GM12878 (cell line): Measurements from ENCODE around the gene ZNG1A. TPM values are rescaled to one million over a fixed set of nuclear protein-coding genes. Genes with fewer than 3 reads are reported as not detected.

Experiments
- ATAC-seq: fragments of 200-7000 bp; cut with Tn5 transposase; 3 replicates; pipeline ENCODE4 v1.9.1; 2020; ENCODE audit warnings: mild to moderate bottlenecking, moderate library complexity
- BruUV-seq: library from RNA; stranded (reverse); fragments of 400-500 nt; replicated peaks from 2 replicates; lab custom pipeline; 2021; lab: Mats Ljungman, UMichigan
- CTCF ChIA-PET: fragments of 300-600 bp; sonication (Branson Sonifier 250); formaldehyde crosslinking; extraction: SDS; loops from one replicate; lab custom pipeline; 2021; ENCODE audit warnings: inconsistent platforms; lab: Yijun Ruan, JAX
- POLR2A ChIA-PET: fragments of 350-600 bp; formaldehyde crosslinking; extraction: SDS; loops from one replicate; lab custom pipeline; 2021; ENCODE audit warnings: inconsistent platforms; lab: Charles Lee
- RAD21 ChIA-PET: fragments of 300-600 bp; sonication (Branson Sonifier 250); formaldehyde crosslinking; loops from one replicate; lab custom pipeline; 2023; ENCODE audit warnings: antibody characterized with exemption; ENCODE audit not compliant: unreplicated experiment; lab: Charles Lee
- SMC1A ChIA-PET: fragments of 300-600 bp; sonication (Branson Sonifier 250); formaldehyde crosslinking; loops from one replicate; lab custom pipeline; 2023; ENCODE audit not compliant: unreplicated experiment, uncharacterized antibody; lab: Charles Lee
- DNase-seq: peaks from one replicate; pipeline ENCODE4 v3.0.0-alpha.2; 2011; ENCODE audit warnings: low read depth, low spot score
- FAIRE-seq: peaks from 3 replicates; lab custom pipeline; 2011; peaks lifted over from hg19 to GRCh38; lab: Jason Lieb, UNC
- H2AFZ ChIP-seq: 2 replicates; pipeline ENCODE4 v1.6.0; 2011; ENCODE audit warnings: low read depth, low read length, control low read depth; ENCODE audit not compliant: control insufficient read depth
- H3K27ac ChIP-seq: 2 replicates; pipeline ENCODE4 v1.5.1; 2011; ENCODE audit warnings: control low read depth; ENCODE audit not compliant: control insufficient read depth, insufficient read depth
- H3K27me3 ChIP-seq, 2 experiments: replicated peaks in 1 of 2; 2 replicates each; pipeline versions ENCODE4 v1.6.0 to v1.6.1; 2011; ENCODE audit warnings: low read length in 1 of 2; ENCODE audit not compliant: control insufficient read depth in 2 of 2, insufficient read depth in 2 of 2
- H3K36me3 ChIP-seq, 2 experiments: 2 replicates each; pipeline ENCODE4 v1.5.1; 2011; ENCODE audit warnings: low read length in 1 of 2; ENCODE audit not compliant: control insufficient read depth in 2 of 2, insufficient read depth in 2 of 2
- H3K4me1 ChIP-seq: 2 replicates; pipeline ENCODE4 v1.6.1; 2011; ENCODE audit warnings: mild to moderate bottlenecking, low read length, moderate library complexity, mixed read lengths; ENCODE audit not compliant: control insufficient read depth, insufficient read depth
- H3K4me2 ChIP-seq: 2 replicates; pipeline ENCODE4 v1.6.0; 2011; ENCODE audit warnings: control low read depth; ENCODE audit not compliant: control insufficient read depth, insufficient read depth
- H3K4me3 ChIP-seq: fragments of 200-600 bp; sonication (generic); 2 replicates; pipeline ENCODE4 v1.5.1; 2016
- H3K79me2 ChIP-seq: 2 replicates; pipeline ENCODE4 v1.6.0; 2011; ENCODE audit warnings: low read length; ENCODE audit not compliant: control insufficient read depth, insufficient read depth
- H3K9ac ChIP-seq: 2 replicates; pipeline ENCODE4 v1.8.0; 2011; ENCODE audit warnings: low read length, control low read depth, mixed read lengths; ENCODE audit not compliant: control insufficient read depth, insufficient read depth
- H3K9me3 ChIP-seq: replicated peaks from 3 replicates; pipeline ENCODE4 v1.5.1; 2011; ENCODE audit warnings: mild to moderate bottlenecking, low read length; ENCODE audit not compliant: control insufficient read depth, insufficient read depth
- H4K20me1 ChIP-seq: 2 replicates; pipeline ENCODE4 v1.6.0; 2011; ENCODE audit not compliant: control insufficient read depth, insufficient read depth
- EED ChIP-seq: sonication (generic); IDR thresholded peaks from 2 replicates; pipeline ENCODE4 v1.6.1; 2016; ENCODE audit warnings: antibody characterized with exemption, low read depth
- EP300 ChIP-seq, 2 experiments: fragments of 150-350 bp in 1 of 2; IDR thresholded peaks; 2 replicates each; pipeline ENCODE4 v1.6.1; 2011 to 2012; ENCODE audit warnings: low read depth in 2 of 2, low read length in 2 of 2, borderline replicate concordance in 1 of 2, improper control_type of control experiment in 1 of 2, inconsistent platforms in 1 of 2; ENCODE audit not compliant: control insufficient read depth in 1 of 2
- IKZF1 ChIP-seq: fragments of 450-650 bp; conservative IDR thresholded peaks from 2 replicates; pipeline ENCODE4 v1.6.1; 2017; ENCODE audit warnings: antibody characterized with exemption, mild to moderate bottlenecking
- KLF5 ChIP-seq: fragments of 450-650 bp; IDR thresholded peaks from 2 replicates; pipeline ENCODE4 v1.6.1; 2014; ENCODE audit warnings: mild to moderate bottlenecking; ENCODE audit not compliant: partially characterized antibody
- NFYA ChIP-seq: IDR thresholded peaks from 2 replicates; pipeline ENCODE4 v1.6.1; 2011; ENCODE audit warnings: low read depth, mild to moderate bottlenecking, low read length, improper control_type of control experiment, borderline replicate concordance
- POU2F2 ChIP-seq: IDR thresholded peaks from 3 replicates; pipeline ENCODE4 v1.6.1; 2011; ENCODE audit warnings: low read depth, mild to moderate bottlenecking, low read length, borderline replicate concordance
- SMAD1 ChIP-seq: fragments of 450-650 bp; IDR thresholded peaks from 2 replicates; pipeline ENCODE4 v1.6.1; 2018; ENCODE audit warnings: mild to moderate bottlenecking, low read depth; ENCODE audit not compliant: partially characterized antibody
- SMARCA5 ChIP-seq: fragments of 450-650 bp; IDR thresholded peaks from 2 replicates; pipeline ENCODE4 v1.6.1; 2017; ENCODE audit warnings: mild to moderate bottlenecking
- WGBS: methylation state at CpG from one replicate; pipeline ENCODE4 v1.1.6; 2016; ENCODE audit warnings: low lambda C conversion rate; ENCODE audit not compliant: insufficient replicate concordance, insufficient coverage; ENCODE audit errors: missing lambda C conversion rate; 5-methylcytosine and 5-hydroxymethylcytosine counted together
- in situ Hi-C: fragments of 300-500 bp; cut with MboI; formaldehyde crosslinking; loops from 9 replicates; pipeline ENCODE4 v1.14.3; 2018; ENCODE audit warnings: mixed read lengths
- intact Hi-C: fragments of 100-400 bp; cut with micrococcal nuclease; formaldehyde crosslinking; loops from one replicate; pipeline ENCODE4 v1.14.2; 2022; ENCODE audit not compliant: unreplicated experiment
- polyA plus RNA-seq, 11 experiments: library from polyadenylated mRNA; depleted of rRNA in 4 of 11; unstranded in 6 of 11; stranded (reverse) in 5 of 11; fragments of >200 nt; fragmentation: Nextera tagmentation in 4 of 11; fragmentation: Illumina TruSeq in 1 of 11; extraction: Ambion mirVana in 4 of 11; extraction: Trizol in 1 of 11; gene quantifications; 1 replicate in 1 of 11; 2 replicates in 10 of 11; pipeline versions ENCODE4 v1.2.1 to v1.2.3, GENCODE V29; 2011 to 2016; ENCODE audit warnings: inconsistent platforms in 2 of 11, missing spikeins in 2 of 11, low read depth in 1 of 11
- total RNA-seq, 4 experiments: library from RNA; depleted of rRNA in 3 of 4; stranded (reverse); fragments of >200 nt in 3 of 4; fragmentation: Illumina TruSeq in 1 of 4; extraction: Trizol in 1 of 4; gene quantifications; 2 replicates each; pipeline versions ENCODE4 v1.2.1 to v1.2.3, GENCODE V29; 2013 to 2021
- TF ChIP-seq, protein P1 (sequence below): fragments of 450-650 bp; IDR thresholded peaks from 2 replicates; pipeline ENCODE4 v1.6.1; 2017; ENCODE audit warnings: mild to moderate bottlenecking
- TF ChIP-seq, protein P2 (sequence below): IDR thresholded peaks from 2 replicates; pipeline ENCODE4 v1.6.1; 2012; ENCODE audit warnings: low read depth, low read length, improper control_type of control experiment
- TF ChIP-seq, protein P3 (sequence below): fragments of 150-350 bp; IDR thresholded peaks from 2 replicates; pipeline ENCODE4 v1.6.1; 2016; ENCODE audit warnings: low read depth, low read length

The ZNG1A gene
- total and polyA plus RNA-seq, 10 of the 15 experiments (the other 5 are each of a cell fraction or from before 2014, with no cell fraction given): 48.0 to 179 (median 96.7) TPM

GRCh38 chr9:224026-224425, 45.2 kb upstream of the ZNG1A start:
- DNase-seq (no peak), ATAC-seq (no peak), FAIRE-seq (no peak)
- Histone ChIP-seq H3K9me3 (no peaks in the 10 kb centered on the region; the same call in 2 of the 3 replicates), H3K4me3 (no peak overlapping the region), H3K27ac (no peak overlapping the region), H3K79me2 (no peaks in the 10 kb centered on the region), H3K4me1 (peaks cover 4% of the 10 kb centered on the region; the same call in 1 of the 2 replicates), H3K9ac (no peak overlapping the region), H2AFZ (peak overlapping the region; percentile 51), H4K20me1 (no peaks in the 10 kb centered on the region), H3K36me3 (no peaks in the 10 kb centered on the region), H3K4me2 (no peak overlapping the region), H3K27me3 (no peaks in the 10 kb centered on the region; a peak in 2 of 4 replicates)
- intact Hi-C loops (no loop called here), in situ Hi-C loops (no loop called here)
- ChIA-PET POLR2A (no interaction called here), CTCF (no interaction called here), RAD21 (no interaction called here), SMC1A (interaction anchor here (0.7 kb wide), 1 partner anchor 8 kb away, joined by 3 read pairs; no protein-coding TSS in a partner anchor)
- 4% methylated on average over 5 of the region's 5 CpGs for WGBS
- BruUV-seq: no TSS peak
- TF ChIP-seq KLF5 (no peak), SMARCA5 (no peak), IKZF1 (no peak), EED (no peak)

DNA sequence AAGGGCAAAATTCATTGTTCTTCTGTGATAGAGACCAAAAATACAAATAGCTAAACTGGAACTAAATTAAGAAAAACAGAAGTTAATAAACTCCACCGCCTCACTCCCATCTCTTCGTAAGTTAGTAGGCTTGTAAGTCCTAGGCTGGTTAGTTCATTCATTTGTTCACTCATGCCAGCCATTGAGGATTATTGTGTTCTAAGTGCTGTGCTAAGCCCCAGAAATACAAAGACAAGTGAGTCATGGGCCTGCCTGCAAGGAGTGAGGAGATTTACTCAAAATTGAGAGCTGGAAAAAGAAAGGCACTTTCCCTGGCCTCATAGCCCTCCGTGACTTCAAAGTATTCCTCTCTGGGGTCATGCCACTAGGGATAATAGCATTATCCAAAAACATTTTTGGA, 44.3 kb upstream of the ZNG1A start:
- no TSS peak for BruUV-seq
- TF ChIP-seq, protein P1, sequence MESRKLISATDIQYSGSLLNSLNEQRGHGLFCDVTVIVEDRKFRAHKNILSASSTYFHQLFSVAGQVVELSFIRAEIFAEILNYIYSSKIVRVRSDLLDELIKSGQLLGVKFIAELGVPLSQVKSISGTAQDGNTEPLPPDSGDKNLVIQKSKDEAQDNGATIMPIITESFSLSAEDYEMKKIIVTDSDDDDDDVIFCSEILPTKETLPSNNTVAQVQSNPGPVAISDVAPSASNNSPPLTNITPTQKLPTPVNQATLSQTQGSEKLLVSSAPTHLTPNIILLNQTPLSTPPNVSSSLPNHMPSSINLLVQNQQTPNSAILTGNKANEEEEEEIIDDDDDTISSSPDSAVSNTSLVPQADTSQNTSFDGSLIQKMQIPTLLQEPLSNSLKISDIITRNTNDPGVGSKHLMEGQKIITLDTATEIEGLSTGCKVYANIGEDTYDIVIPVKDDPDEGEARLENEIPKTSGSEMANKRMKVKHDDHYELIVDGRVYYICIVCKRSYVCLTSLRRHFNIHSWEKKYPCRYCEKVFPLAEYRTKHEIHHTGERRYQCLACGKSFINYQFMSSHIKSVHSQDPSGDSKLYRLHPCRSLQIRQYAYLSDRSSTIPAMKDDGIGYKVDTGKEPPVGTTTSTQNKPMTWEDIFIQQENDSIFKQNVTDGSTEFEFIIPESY: no peak
- TF ChIP-seq, protein P2, sequence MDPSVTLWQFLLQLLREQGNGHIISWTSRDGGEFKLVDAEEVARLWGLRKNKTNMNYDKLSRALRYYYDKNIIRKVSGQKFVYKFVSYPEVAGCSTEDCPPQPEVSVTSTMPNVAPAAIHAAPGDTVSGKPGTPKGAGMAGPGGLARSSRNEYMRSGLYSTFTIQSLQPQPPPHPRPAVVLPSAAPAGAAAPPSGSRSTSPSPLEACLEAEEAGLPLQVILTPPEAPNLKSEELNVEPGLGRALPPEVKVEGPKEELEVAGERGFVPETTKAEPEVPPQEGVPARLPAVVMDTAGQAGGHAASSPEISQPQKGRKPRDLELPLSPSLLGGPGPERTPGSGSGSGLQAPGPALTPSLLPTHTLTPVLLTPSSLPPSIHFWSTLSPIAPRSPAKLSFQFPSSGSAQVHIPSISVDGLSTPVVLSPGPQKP: no peak
- TF ChIP-seq, protein P3, sequence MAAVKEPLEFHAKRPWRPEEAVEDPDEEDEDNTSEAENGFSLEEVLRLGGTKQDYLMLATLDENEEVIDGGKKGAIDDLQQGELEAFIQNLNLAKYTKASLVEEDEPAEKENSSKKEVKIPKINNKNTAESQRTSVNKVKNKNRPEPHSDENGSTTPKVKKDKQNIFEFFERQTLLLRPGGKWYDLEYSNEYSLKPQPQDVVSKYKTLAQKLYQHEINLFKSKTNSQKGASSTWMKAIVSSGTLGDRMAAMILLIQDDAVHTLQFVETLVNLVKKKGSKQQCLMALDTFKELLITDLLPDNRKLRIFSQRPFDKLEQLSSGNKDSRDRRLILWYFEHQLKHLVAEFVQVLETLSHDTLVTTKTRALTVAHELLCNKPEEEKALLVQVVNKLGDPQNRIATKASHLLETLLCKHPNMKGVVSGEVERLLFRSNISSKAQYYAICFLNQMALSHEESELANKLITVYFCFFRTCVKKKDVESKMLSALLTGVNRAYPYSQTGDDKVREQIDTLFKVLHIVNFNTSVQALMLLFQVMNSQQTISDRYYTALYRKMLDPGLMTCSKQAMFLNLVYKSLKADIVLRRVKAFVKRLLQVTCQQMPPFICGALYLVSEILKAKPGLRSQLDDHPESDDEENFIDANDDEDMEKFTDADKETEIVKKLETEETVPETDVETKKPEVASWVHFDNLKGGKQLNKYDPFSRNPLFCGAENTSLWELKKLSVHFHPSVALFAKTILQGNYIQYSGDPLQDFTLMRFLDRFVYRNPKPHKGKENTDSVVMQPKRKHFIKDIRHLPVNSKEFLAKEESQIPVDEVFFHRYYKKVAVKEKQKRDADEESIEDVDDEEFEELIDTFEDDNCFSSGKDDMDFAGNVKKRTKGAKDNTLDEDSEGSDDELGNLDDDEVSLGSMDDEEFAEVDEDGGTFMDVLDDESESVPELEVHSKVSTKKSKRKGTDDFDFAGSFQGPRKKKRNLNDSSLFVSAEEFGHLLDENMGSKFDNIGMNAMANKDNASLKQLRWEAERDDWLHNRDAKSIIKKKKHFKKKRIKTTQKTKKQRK: no peak
- TF ChIP-seq NFYA (no peak), SMAD1 (no peak), POU2F2 (no peak), EP300 (IDR thresholded peaks at IDR 0.05; ENCODE audit: borderline replicate concordance in 1 of 2, control insufficient read depth in 1 of 2, low read depth in 2 of 2, low read length in 2 of 2) (no peak)

More for the DNA sequence above, 44.3 kb upstream of the ZNG1A start:
- H3K79me2 ChIP-seq: no peaks in the 10 kb centered on the region
- no peaks in the 10 kb centered on the region; a peak in 2 of 4 replicates for H3K27me3 ChIP-seq
- no peaks in the 10 kb centered on the region for H3K9me3 ChIP-seq
- no peaks in the 10 kb centered on the region for H3K36me3 ChIP-seq
- POLR2A ChIA-PET: no interaction called here
- SMC1A ChIA-PET: interaction anchor here (0.7 kb wide), 1 partner anchor 7 kb away, joined by 3 read pairs; no protein-coding TSS in a partner anchor
- no peak overlapping the region for H3K9ac ChIP-seq
- no peak for DNase-seq
- CTCF ChIA-PET: no interaction called here
- in situ Hi-C loops: no loop called here
- no peak overlapping the region for H3K27ac ChIP-seq
- no peak overlapping the region; the same call in 1 of the 2 replicates for H3K4me2 ChIP-seq
- 66% methylated on average over 3 of the region's 3 CpGs for WGBS
- peak overlapping the region; percentile 9; the same call in 1 of the 2 replicates for H2AFZ ChIP-seq
- RAD21 ChIA-PET: no interaction called here
- peaks cover 4% of the 10 kb centered on the region; the same call in 1 of the 2 replicates for H3K4me1 ChIP-seq
- no peaks in the 10 kb centered on the region for H4K20me1 ChIP-seq
- FAIRE-seq: no peak
- no peak overlapping the region for H3K4me3 ChIP-seq
- ATAC-seq: no peak
- intact Hi-C loops: no loop called here
